ENCODE results near the gene GSTA4. TPM values are rescaled to one million over a fixed set of nuclear protein-coding genes. Genes with fewer than 3 reads are reported as not detected.

GSTA4 gene
- total and polyA plus RNA-seq, 2 donors (not counting 3 experiments of a cell fraction or from before 2014, with no cell fraction given) = 15.0 to 24.6 TPM

- POLR2A ChIA-PET = no interaction called here
- H3K9me3 ChIP-seq (replicated peaks; ENCODE audit: control insufficient read depth, insufficient read depth, low read length) = no peaks in the 10 kb centered on the region
- TF ChIP-seq GATA2 (IDR thresholded peaks at IDR 0.05; ENCODE audit: insufficient read depth, insufficient read length, low read depth, low read length) = no peak
- TF ChIP-seq POLR2A (IDR thresholded peaks at IDR 0.05; ENCODE audit: low read depth, low read length) = no peak
- TF ChIP-seq CTCF (IDR thresholded peaks at IDR 0.05; ENCODE audit: extremely low read depth in 1 of 2, insufficient read depth in 1 of 2, low read depth in 1 of 2, low read length in 2 of 2) = no peak
- no peak for TF ChIP-seq JUN (IDR thresholded peaks at IDR 0.05; ENCODE audit: borderline replicate concordance, insufficient read depth, insufficient read length, low read depth)
- TF ChIP-seq MYC (IDR thresholded peaks at IDR 0.05; ENCODE audit: low read depth, low read length) = no peak
- TF ChIP-seq FOS (IDR thresholded peaks at IDR 0.05; ENCODE audit: borderline replicate concordance, insufficient read depth, low read length) = no peak
- no peak for TF ChIP-seq POLR2AphosphoS5 (IDR thresholded peaks at IDR 0.05; ENCODE audit: insufficient read depth, low read depth, low read length)
- no peak for TF ChIP-seq EZH2 (IDR thresholded peaks at IDR 0.05; ENCODE audit: borderline replicate concordance, low read depth, low read length, severe bottlenecking)
- TF ChIP-seq MAX (IDR thresholded peaks at IDR 0.05; ENCODE audit: insufficient read depth, insufficient read length) = no peak
- H4K20me1 ChIP-seq (replicated peaks; ENCODE audit: control insufficient read depth, extremely low read depth, insufficient read depth, low read length) = no peaks in the 10 kb centered on the region
- no peak overlapping the region for H3K4me3 ChIP-seq (replicated peaks in 1 of 3; ENCODE audit: insufficient read depth in 1 of 3, low read depth in 1 of 3, low read length in 3 of 3)
- dilution Hi-C loops (cut with MboI; ENCODE audit: extremely low pct_ligation_motif_present, low sequenced_read_pairs) (no loop called here), intact Hi-C loops (cut with micrococcal nuclease) (no loop called here)
- no peak overlapping the region for H3K9ac ChIP-seq (replicated peaks; ENCODE audit: extremely low read depth, insufficient read depth, low read length)
- no peak overlapping the region for H3K27ac ChIP-seq (ENCODE audit: insufficient read depth, low read depth, low read length)
- DNase-seq (ENCODE audit: low read depth, low spot score) (no peak), FAIRE-seq (no peak)
- H3K36me3 ChIP-seq (ENCODE audit: control insufficient read depth in 2 of 2, extremely low read depth in 1 of 2, insufficient read depth in 2 of 2, low read length in 2 of 2) = peaks cover 1 to 2% of the 10 kb centered on the region in 2 experiments
- H3K27me3 ChIP-seq (ENCODE audit: control insufficient read depth in 2 of 2, insufficient read depth in 2 of 2, low read length in 2 of 2) = no peaks in the 10 kb centered on the region
- CTCF ChIA-PET = interaction anchor here (1.5 kb wide), 1 partner anchor 21 kb away, joined by 4 read pairs; the partner anchor contains the start of gene FBXO9
- peaks cover 28% of the 10 kb centered on the region for H3K4me1 ChIP-seq (ENCODE audit: control insufficient read depth, extremely low read depth, insufficient read depth, low read length)
- BruUV-seq (replicated peaks) = no TSS peak
- no peaks in the 10 kb centered on the region for H3K79me2 ChIP-seq (ENCODE audit: control insufficient read depth, insufficient read depth, low read length)
- H3K4me2 ChIP-seq (ENCODE audit: insufficient read depth, low read length) = no peak overlapping the region
- H3K9me1 ChIP-seq (replicated peaks; ENCODE audit: control insufficient read depth, extremely low read depth, insufficient read depth, low read length) = no peaks in the 10 kb centered on the region
- no peak overlapping the region for H2AFZ ChIP-seq (ENCODE audit: low read depth, low read length)
Observed at GRCh38 chr6:53044572-53044971, 49.5 kb upstream of the GSTA4 start.

Measured in endothelial cell of umbilical vein (primary cell).